ENCODE measurements around the gene DMRTC1B. TPM values are rescaled to one million over a fixed set of nuclear protein-coding genes. Genes with fewer than 3 reads are reported as not detected.
"Not testable (repeated sequence)": the region's sequence is repeated elsewhere in the genome, so short reads cannot be mapped to it uniquely, and the experiment has no call there.

DMRTC1B gene
- total RNA-seq, 1 experiment from 2014 or later = not detected

GRCh38 chrX:72830701-72831100 lies 54.0 kb downstream of the DMRTC1B start:
- not testable (repeated sequence) for H3K36me3 ChIP-seq

GRCh38 chrX:72837532-72837931 lies 60.8 kb downstream of the DMRTC1B start:
- not testable (repeated sequence) for H3K4me3 ChIP-seq; H3K27ac ChIP-seq; H3K36me3 ChIP-seq; H3K9me3 ChIP-seq (replicated peaks); H3K4me1 ChIP-seq; H3K27me3 ChIP-seq; DNase-seq

More at GRCh38 chrX:72830701-72831100, 54.0 kb downstream of the DMRTC1B start:
- DNase-seq; H3K4me1 ChIP-seq; H3K9me3 ChIP-seq (replicated peaks); H3K27ac ChIP-seq; H3K27me3 ChIP-seq; H3K4me3 ChIP-seq: not testable (repeated sequence)

GRCh38 chrX:72882898-72883297 lies 106.2 kb downstream of the DMRTC1B start:
- DNase-seq; H3K27me3 ChIP-seq; H3K27ac ChIP-seq; H3K9me3 ChIP-seq (replicated peaks); H3K4me1 ChIP-seq; H3K4me3 ChIP-seq; H3K36me3 ChIP-seq: not testable (repeated sequence)

GRCh38 chrX:72889740-72890139 lies 113.0 kb downstream of the DMRTC1B start:
- H3K27ac ChIP-seq; DNase-seq; H3K36me3 ChIP-seq; H3K9me3 ChIP-seq (replicated peaks); H3K27me3 ChIP-seq; H3K4me3 ChIP-seq; H3K4me1 ChIP-seq: not testable (repeated sequence)

Other genes starting within 250 kb of the DMRTC1B start
- gene HDAC8, start 204.0 kb upstream of the DMRTC1B start, total RNA-seq (2014; rRNA removed; shearing (Covaris generic)) = 45.2 and 45.8 TPM in 2 replicates
- not detected in 2 replicates for gene PHKA1, start 62.6 kb upstream of the DMRTC1B start, total RNA-seq (2014; rRNA removed; shearing (Covaris generic))
- not detected in 2 replicates for gene FAM236B, start 5.8 kb downstream of the DMRTC1B start, total RNA-seq (2014; rRNA removed; shearing (Covaris generic))
- not detected in 2 replicates for gene FAM236D, start 31.3 kb downstream of the DMRTC1B start, total RNA-seq (2014; rRNA removed; shearing (Covaris generic))
- not detected in 2 replicates for gene FAM236C, start 135.7 kb downstream of the DMRTC1B start, total RNA-seq (2014; rRNA removed; shearing (Covaris generic))
- gene FAM236A, start 161.3 kb downstream of the DMRTC1B start, total RNA-seq (2014; rRNA removed; shearing (Covaris generic)) = not detected in 2 replicates
- not detected in 2 replicates for gene DMRTC1, start 166.9 kb downstream of the DMRTC1B start, total RNA-seq (2014; rRNA removed; shearing (Covaris generic))
- not detected in 2 replicates for gene PABPC1L2B, start 226.0 kb downstream of the DMRTC1B start, total RNA-seq (2014; rRNA removed; shearing (Covaris generic))